Ascending aorta (tissue), 2 donors: ENCODE measurements around the gene CCNL2. TPM values are rescaled to one million over a fixed set of nuclear protein-coding genes. Genes with fewer than 3 reads are reported as not detected.

ENCODE experiments used
- DNase-seq, 2 donors: peaks; one replicate each; pipeline ENCODE4 v3.0.0-alpha.2; 2019; ENCODE audit warnings: low spot score in 2 of 2
- H3K27ac ChIP-seq, 2 donors: fragments of 200-600 bp; sonication (generic); one replicate each; pipeline ENCODE4 v1.5.1; 2016 to 2017; ENCODE audit warnings: mild to moderate bottlenecking in 1 of 2
- H3K27me3 ChIP-seq: fragments of 200-600 bp; sonication (generic); one replicate; pipeline ENCODE4 v1.5.1; 2017
- H3K36me3 ChIP-seq, 2 donors: fragments of 200-600 bp; sonication (generic); one replicate each; pipeline ENCODE4 v1.5.1; 2016
- H3K4me1 ChIP-seq, 2 donors: fragments of 200-600 bp; sonication (generic); one replicate each; pipeline ENCODE4 v1.5.1; 2016 to 2017; ENCODE audit warnings: mild to moderate bottlenecking in 1 of 2
- H3K4me3 ChIP-seq, 2 donors: fragments of 200-600 bp; sonication (generic); one replicate each; pipeline ENCODE4 v1.5.1; 2016 to 2017; ENCODE audit warnings: mild to moderate bottlenecking in 1 of 2
- H3K9me3 ChIP-seq, 2 donors: fragments of 200-600 bp; sonication (generic); one replicate each; pipeline ENCODE4 v1.5.1; 2016
- intact Hi-C: fragments of 100-400 bp; cut with DNase I; formaldehyde crosslinking; loops from one replicate; pipeline ENCODE4 v1.15.1; 2023
- total RNA-seq: library from RNA; depleted of rRNA; stranded (reverse); fragments of >200 nt; gene quantifications from one replicate; pipeline ENCODE4 v1.1.0, GENCODE V29; 2016
- TF ChIP-seq, protein P1 (sequence below), 3 experiments: fragments of 200-600 bp in 2 of 3; fragments of 450-650 bp in 1 of 3; sonication (generic) in 2 of 3; IDR thresholded peaks; one replicate each; pipeline ENCODE4 v1.5.1; 2016 to 2019; ENCODE audit warnings: antibody characterized with exemption in 3 of 3, mild to moderate bottlenecking in 1 of 3, moderate library complexity in 1 of 3

Gene CCNL2
- total RNA-seq, 1 donor from 2014 or later: 150 TPM

DNA sequence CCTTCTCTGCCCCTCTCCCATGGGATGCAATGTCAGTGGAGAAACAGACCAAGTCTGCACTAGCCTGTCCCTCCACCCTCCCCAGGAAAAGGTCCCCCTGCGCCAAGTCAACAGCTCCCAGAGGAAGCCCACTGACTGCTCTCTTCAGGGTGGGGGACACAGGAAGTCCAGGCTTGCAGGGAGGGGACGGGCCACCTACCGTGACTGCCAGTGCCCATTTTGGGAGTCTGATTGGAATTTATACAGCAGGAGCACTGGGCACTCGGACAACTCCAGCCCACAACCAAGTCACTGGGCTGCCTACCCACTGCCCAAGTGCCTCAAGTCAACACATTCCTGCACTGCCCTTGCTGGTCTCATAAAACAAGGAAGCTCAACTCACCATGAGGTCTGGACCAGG is 6.1 kb downstream of the CCNL2 start:
- intact Hi-C loops: no loop called here
- H3K27me3 ChIP-seq: no peaks in the 10 kb centered on the region
- H3K9me3 ChIP-seq: no peaks in the 10 kb centered on the region
- H3K4me3 ChIP-seq: no peak overlapping the region
- peaks cover under 1 to 10% of the 10 kb centered on the region in 2 donors for H3K4me1 ChIP-seq
- peaks cover 80 to 93% of the 10 kb centered on the region in 2 donors for H3K36me3 ChIP-seq
- DNase-seq: no peak
- TF ChIP-seq, protein P1, sequence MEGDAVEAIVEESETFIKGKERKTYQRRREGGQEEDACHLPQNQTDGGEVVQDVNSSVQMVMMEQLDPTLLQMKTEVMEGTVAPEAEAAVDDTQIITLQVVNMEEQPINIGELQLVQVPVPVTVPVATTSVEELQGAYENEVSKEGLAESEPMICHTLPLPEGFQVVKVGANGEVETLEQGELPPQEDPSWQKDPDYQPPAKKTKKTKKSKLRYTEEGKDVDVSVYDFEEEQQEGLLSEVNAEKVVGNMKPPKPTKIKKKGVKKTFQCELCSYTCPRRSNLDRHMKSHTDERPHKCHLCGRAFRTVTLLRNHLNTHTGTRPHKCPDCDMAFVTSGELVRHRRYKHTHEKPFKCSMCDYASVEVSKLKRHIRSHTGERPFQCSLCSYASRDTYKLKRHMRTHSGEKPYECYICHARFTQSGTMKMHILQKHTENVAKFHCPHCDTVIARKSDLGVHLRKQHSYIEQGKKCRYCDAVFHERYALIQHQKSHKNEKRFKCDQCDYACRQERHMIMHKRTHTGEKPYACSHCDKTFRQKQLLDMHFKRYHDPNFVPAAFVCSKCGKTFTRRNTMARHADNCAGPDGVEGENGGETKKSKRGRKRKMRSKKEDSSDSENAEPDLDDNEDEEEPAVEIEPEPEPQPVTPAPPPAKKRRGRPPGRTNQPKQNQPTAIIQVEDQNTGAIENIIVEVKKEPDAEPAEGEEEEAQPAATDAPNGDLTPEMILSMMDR (IDR thresholded peaks at IDR 0.05): no peak
- H3K27ac ChIP-seq: no peak overlapping the region

DNA sequence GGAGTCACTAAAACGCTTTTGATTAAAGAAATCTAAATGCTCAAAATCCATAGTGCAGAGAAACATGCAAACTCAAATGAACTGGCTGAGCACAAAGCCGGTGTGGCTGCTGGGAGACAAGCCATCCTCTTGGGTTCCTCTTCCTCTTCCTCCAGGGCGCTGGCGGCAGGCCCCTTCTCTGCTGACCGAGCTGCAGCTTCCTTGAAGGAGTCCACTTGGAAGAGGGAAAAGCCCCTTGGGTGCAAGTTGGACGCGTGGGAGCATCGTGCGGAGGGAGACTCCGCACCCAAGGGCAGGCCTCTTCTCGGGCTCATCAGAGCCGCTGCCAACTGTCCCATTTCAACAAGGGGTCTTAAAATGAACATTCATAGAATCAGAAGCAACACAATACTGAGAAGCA is 7.9 kb downstream of the CCNL2 start:
- intact Hi-C loops: no loop called here
- no peak for DNase-seq
- H3K27ac ChIP-seq: no peak overlapping the region
- peaks cover 88 to 100% of the 10 kb centered on the region in 2 donors for H3K36me3 ChIP-seq
- TF ChIP-seq, protein P1 (IDR thresholded peaks at IDR 0.05): no peak
- H3K4me3 ChIP-seq: no peak overlapping the region
- H3K27me3 ChIP-seq: no peaks in the 10 kb centered on the region
- no peaks in the 10 kb centered on the region for H3K4me1 ChIP-seq
- H3K9me3 ChIP-seq: no peaks in the 10 kb centered on the region

DNA sequence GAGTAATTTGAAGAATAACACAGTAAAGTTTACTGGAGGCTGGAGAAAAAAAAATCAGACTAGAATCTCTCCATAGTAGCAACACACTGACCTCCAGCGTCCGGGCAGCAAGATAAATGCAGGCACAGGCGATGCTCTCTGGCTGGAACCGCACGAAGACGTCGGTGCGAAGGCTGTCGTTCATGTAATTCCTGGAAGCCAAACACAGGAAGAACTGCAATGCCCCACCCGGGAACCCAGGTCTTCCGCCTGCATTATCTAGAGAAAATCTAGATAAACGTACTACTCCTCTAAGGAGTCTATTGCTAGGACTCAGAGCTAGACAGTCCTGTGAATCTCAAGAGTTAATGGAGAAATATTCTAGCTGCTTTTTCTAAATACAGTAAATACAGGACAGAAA is 8.5 kb downstream of the CCNL2 start:
- Histone ChIP-seq H3K9me3 (no peaks in the 10 kb centered on the region), H3K27me3 (no peaks in the 10 kb centered on the region), H3K36me3 (peaks cover 92 to 100% of the 10 kb centered on the region in 2 donors), H3K27ac (no peak overlapping the region), H3K4me3 (no peak overlapping the region), H3K4me1 (no peaks in the 10 kb centered on the region)
- TF ChIP-seq, protein P1 (IDR thresholded peaks at IDR 0.05): no peak
- DNase-seq: no peak
- intact Hi-C loops: no loop called here

DNA sequence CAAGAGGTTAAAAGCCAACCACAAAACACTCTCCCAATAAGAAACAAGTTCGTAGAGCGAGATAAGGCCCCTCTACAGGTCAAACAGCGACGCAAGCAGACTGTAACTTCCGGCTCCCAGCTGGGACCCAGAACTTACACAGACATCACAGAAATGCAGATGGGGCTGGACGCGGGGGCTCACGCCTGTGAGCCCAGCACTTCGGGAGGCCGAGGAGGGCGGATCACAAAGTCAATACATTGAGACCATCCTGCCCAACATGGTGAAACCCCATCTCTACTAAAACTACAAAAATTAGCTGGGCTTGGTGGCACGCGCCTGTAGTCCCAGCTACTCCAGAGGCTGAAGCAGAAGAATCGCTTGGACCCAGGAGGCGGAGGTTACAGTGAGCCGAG is 11.1 kb downstream of the CCNL2 start:
- intact Hi-C loops: no loop called here
- Histone ChIP-seq H3K27me3 (no peaks in the 10 kb centered on the region), H3K36me3 (peaks cover 74 to 83% of the 10 kb centered on the region in 2 donors), H3K9me3 (no peaks in the 10 kb centered on the region), H3K4me1 (no peaks in the 10 kb centered on the region), H3K27ac (no peak overlapping the region), H3K4me3 (no peak overlapping the region)
- TF ChIP-seq, protein P1 (IDR thresholded peaks at IDR 0.05): no peak
- no peak for DNase-seq

DNA sequence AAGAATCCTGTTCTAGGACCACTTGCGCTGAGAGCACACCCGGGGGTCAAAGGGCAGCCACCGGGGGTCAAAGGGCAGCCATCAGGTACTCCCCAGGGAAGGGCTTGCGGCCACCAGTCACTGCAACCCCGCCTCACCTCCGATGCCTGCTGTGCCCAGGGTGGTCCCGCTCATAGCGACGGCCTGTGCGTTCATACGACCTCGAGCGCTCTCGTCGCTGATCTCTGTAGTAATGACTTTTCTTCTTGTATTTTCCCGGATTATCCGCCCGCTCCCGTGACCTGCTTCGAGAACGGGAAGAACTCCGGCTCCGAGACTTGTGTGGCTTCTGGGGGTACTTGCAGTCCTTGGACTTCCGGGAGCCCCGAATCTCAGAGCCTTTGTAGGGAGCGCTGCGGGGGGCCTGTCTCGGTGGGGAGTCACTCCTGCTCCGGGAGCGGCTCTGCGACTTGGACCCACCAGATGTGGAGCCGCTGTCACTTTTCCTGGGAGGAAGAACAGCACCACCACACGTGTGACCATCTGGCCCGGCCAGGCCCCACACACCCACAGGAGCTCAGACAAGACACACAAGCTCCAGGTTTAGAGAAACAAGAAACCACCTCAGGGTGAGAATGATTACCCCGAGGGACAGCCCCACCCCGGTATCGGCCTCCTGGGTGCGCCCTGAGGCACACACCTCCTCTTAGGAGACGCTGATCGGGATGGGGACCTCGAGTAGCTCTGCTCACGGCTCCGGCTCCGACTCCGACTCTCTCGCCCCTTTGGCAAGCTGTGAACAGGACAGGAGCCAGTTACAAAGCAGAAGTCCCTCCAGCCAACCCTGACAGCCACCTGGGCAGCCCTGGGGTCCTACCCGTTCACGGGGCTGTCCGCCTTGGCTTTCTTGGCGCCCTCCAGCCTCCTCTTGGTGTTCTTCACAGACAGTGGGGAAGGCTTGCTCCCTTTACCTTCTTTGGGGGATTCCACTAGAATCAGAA is 11.7 kb downstream of the CCNL2 start:
- Histone ChIP-seq H3K4me3 (no peak overlapping the region), H3K27me3 (no peaks in the 10 kb centered on the region), H3K36me3 (peaks cover 67 to 76% of the 10 kb centered on the region in 2 donors), H3K9me3 (no peaks in the 10 kb centered on the region), H3K4me1 (no peaks in the 10 kb centered on the region), H3K27ac (no peak overlapping the region)
- TF ChIP-seq, protein P1 (IDR thresholded peaks at IDR 0.05): no peak
- intact Hi-C loops: no loop called here
- no peak for DNase-seq
